ENCODE measurements around the gene ARHGAP26. TPM values are rescaled to one million over a fixed set of nuclear protein-coding genes. Genes with fewer than 3 reads are reported as not detected.

Gene ARHGAP26
- polyA plus RNA-seq, 4 donors: 7.6 to 31.7 (median 11.5) TPM

DNA sequence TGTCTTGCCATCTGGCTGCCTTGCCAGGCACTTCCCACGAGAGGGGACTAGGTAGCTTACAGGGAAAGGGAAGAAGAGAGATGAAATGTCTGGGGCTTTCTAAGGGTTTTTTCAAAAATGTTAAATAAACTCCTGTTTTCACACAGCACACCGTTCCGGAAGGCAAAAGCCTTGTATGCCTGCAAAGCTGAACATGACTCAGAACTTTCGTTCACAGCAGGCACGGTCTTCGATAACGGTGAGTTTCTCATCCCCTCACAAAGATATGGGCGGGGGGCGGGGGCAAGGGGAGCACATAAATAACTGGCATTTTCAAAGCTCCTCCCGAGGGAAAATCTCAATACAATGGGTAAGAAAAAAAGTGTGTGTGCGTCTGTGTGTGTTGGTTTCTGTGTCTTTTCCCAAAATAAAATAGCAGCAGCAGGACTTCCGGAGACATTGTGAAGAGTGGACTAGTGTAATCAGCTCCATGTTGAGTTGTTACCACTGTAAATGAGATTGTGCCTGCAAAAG is 443.7 kb downstream of the ARHGAP26 start:
- no peak for FAIRE-seq
- Histone ChIP-seq H3K27ac (ENCODE audit: low read depth in 1 of 3, low read length in 2 of 3) (no peak overlapping the region), H3K9me3 (ENCODE audit: control insufficient read depth in 2 of 2, insufficient read depth in 1 of 2, low read depth in 1 of 2, low read length in 1 of 2) (no peaks in the 10 kb centered on the region), H3K36me3 (ENCODE audit: control insufficient read depth in 3 of 3, insufficient read depth in 2 of 3, low read depth in 1 of 3, low read length in 3 of 3) (peaks cover 0 to 29% (median 0%) of the 10 kb centered on the region in 3 donors), H3K4me1 (ENCODE audit: control insufficient read depth in 3 of 3, insufficient read depth in 2 of 3, low read depth in 1 of 3, low read length in 2 of 3) (peaks cover 3 to 26% (median 9%) of the 10 kb centered on the region in 3 donors), H3K27me3 (ENCODE audit: control insufficient read depth in 3 of 3, insufficient read depth in 3 of 3, low read length in 3 of 3) (no peaks in the 10 kb centered on the region), H3K4me3 (ENCODE audit: low read depth in 1 of 3, low read length in 3 of 3) (no peak overlapping the region)
- no peak for DNase-seq
- 64 to 77% (median 75%) methylated on average over 12 of the region's 12 CpGs for WGBS, 3 donors

DNA sequence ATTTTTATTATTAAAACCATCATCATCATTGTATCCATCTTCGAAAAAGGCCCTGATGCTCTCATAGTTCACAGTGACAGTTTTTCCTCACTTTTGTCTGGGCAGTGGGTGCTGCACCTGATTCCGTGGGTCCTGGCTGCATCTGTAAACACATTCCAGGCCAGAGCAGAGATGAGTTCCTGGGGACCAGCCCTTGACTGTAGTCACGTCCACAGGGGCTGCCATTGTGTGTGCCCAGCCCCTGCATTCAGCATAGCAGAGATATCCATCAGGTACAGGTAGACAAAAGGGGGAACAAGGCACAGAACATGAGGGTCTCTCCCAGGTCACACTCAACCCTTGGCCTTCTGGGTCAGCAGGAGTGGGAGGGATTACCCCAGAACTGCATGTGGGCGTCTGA is 444.3 kb downstream of the ARHGAP26 start:
- Histone ChIP-seq H3K4me3 (ENCODE audit: low read depth in 1 of 3, low read length in 3 of 3) (no peak overlapping the region), H3K9me3 (ENCODE audit: control insufficient read depth in 2 of 2, insufficient read depth in 1 of 2, low read depth in 1 of 2, low read length in 1 of 2) (no peaks in the 10 kb centered on the region), H3K4me1 (ENCODE audit: control insufficient read depth in 3 of 3, insufficient read depth in 2 of 3, low read depth in 1 of 3, low read length in 2 of 3) (peaks cover 3 to 30% (median 12%) of the 10 kb centered on the region in 3 donors), H3K27ac (ENCODE audit: low read depth in 1 of 3, low read length in 2 of 3) (no peak overlapping the region), H3K36me3 (ENCODE audit: control insufficient read depth in 3 of 3, insufficient read depth in 2 of 3, low read depth in 1 of 3, low read length in 3 of 3) (peaks cover 0 to 29% (median 0%) of the 10 kb centered on the region in 3 donors), H3K27me3 (ENCODE audit: control insufficient read depth in 3 of 3, insufficient read depth in 3 of 3, low read length in 3 of 3) (no peaks in the 10 kb centered on the region)
- WGBS, 3 donors: 93 to 96% (median 93%) methylated on average over 4 of the region's 4 CpGs
- DNase-seq (no peak), FAIRE-seq (no peak)

DNA sequence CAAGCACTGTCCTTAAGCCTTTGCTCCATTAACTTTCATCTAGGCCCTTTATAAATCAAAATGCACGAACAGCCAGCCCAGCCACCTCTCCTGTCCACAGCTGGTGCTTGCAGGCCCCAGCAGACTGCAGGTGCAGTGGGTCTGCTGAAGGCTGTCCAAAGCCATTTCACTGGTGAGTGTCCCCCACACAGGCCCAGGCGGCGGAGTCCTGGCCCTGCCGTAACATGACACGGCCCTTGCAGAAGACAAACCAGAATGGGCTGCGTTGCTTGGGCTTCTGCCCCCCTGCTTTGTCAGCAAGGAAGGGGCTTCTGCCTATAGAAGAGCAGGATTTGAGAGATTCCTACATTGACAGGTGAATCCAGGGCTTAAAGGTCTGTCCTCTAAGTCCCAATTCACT is 444.7 kb downstream of the ARHGAP26 start:
- H3K4me1 ChIP-seq (ENCODE audit: control insufficient read depth in 3 of 3, insufficient read depth in 2 of 3, low read depth in 1 of 3, low read length in 2 of 3): peaks cover 3 to 34% (median 12%) of the 10 kb centered on the region in 3 donors
- DNase-seq: no peak
- peaks cover 0 to 29% (median 0%) of the 10 kb centered on the region in 3 donors for H3K36me3 ChIP-seq (ENCODE audit: control insufficient read depth in 3 of 3, insufficient read depth in 2 of 3, low read depth in 1 of 3, low read length in 3 of 3)
- no peaks in the 10 kb centered on the region for H3K9me3 ChIP-seq (ENCODE audit: control insufficient read depth in 2 of 2, insufficient read depth in 1 of 2, low read depth in 1 of 2, low read length in 1 of 2)
- FAIRE-seq: no peak
- 79 to 86% (median 84%) methylated on average over 6 of the region's 6 CpGs for WGBS, 3 donors
- no peaks in the 10 kb centered on the region for H3K27me3 ChIP-seq (ENCODE audit: control insufficient read depth in 3 of 3, insufficient read depth in 3 of 3, low read length in 3 of 3)
- H3K27ac ChIP-seq (ENCODE audit: low read depth in 1 of 3, low read length in 2 of 3): no peak overlapping the region
- no peak overlapping the region for H3K4me3 ChIP-seq (ENCODE audit: low read depth in 1 of 3, low read length in 3 of 3)

DNA sequence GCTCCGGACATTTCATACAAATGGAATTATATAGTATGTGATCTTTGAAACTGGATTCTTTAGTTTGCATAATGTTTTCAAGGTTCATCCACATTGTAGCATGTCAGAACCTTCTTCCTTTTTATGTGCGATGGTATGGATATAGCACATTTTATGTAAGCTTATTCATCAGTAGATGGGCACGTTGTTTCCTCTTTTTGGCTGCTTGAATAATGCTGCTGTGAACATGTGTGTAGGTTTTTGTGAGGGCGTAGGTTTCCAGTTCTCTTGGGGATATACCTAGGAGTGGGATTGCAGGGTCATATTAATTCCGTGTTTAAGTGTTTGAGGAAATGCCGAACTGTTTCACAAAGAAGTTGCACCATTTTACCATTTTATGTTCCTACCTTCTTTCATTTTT is 445.5 kb downstream of the ARHGAP26 start:
- DNase-seq (no peak), FAIRE-seq (no peak)
- H3K27ac ChIP-seq (ENCODE audit: low read depth in 1 of 3, low read length in 2 of 3): no peak overlapping the region
- peaks cover 3 to 34% (median 12%) of the 10 kb centered on the region in 3 donors for H3K4me1 ChIP-seq (ENCODE audit: control insufficient read depth in 3 of 3, insufficient read depth in 2 of 3, low read depth in 1 of 3, low read length in 2 of 3)
- H3K4me3 ChIP-seq (ENCODE audit: low read depth in 1 of 3, low read length in 3 of 3): no peak overlapping the region
- 89 to 96% (median 94%) methylated on average over 6 of the region's 6 CpGs for WGBS, 3 donors
- H3K36me3 ChIP-seq (ENCODE audit: control insufficient read depth in 3 of 3, insufficient read depth in 2 of 3, low read depth in 1 of 3, low read length in 3 of 3): peaks cover 0 to 29% (median 0%) of the 10 kb centered on the region in 3 donors
- H3K27me3 ChIP-seq (ENCODE audit: control insufficient read depth in 3 of 3, insufficient read depth in 3 of 3, low read length in 3 of 3): no peaks in the 10 kb centered on the region
- no peaks in the 10 kb centered on the region for H3K9me3 ChIP-seq (ENCODE audit: control insufficient read depth in 2 of 2, insufficient read depth in 1 of 2, low read depth in 1 of 2, low read length in 1 of 2)

DNA sequence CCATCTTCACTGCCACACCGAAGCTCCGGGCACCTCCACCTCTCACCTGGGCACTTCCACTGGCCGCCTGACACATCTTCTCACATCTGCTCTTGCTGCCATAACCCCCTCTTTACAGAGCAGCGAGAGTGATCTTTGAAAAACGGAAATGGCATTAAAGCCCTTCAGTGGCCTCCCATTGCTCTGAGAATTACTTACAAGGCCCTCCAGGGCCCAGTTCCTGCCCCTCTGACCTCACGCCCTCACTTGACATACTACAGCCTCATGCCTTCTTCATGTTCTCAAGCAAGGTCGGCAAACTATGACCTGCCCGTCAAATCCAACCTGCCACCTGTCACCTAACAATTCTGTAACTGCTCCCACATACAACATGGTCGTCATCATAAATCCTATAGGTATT is 446.0 kb downstream of the ARHGAP26 start:
- Histone ChIP-seq H3K27ac (ENCODE audit: low read depth in 1 of 3, low read length in 2 of 3) (no peak overlapping the region), H3K4me3 (ENCODE audit: low read depth in 1 of 3, low read length in 3 of 3) (no peak overlapping the region), H3K9me3 (ENCODE audit: control insufficient read depth in 2 of 2, insufficient read depth in 1 of 2, low read depth in 1 of 2, low read length in 1 of 2) (no peaks in the 10 kb centered on the region), H3K36me3 (ENCODE audit: control insufficient read depth in 3 of 3, insufficient read depth in 2 of 3, low read depth in 1 of 3, low read length in 3 of 3) (peaks cover 0 to 29% (median 0%) of the 10 kb centered on the region in 3 donors), H3K27me3 (ENCODE audit: control insufficient read depth in 3 of 3, insufficient read depth in 3 of 3, low read length in 3 of 3) (no peaks in the 10 kb centered on the region), H3K4me1 (ENCODE audit: control insufficient read depth in 3 of 3, insufficient read depth in 2 of 3, low read depth in 1 of 3, low read length in 2 of 3) (peaks cover 3 to 34% (median 12%) of the 10 kb centered on the region in 3 donors)
- no peak for DNase-seq
- no peak for FAIRE-seq
- 84 to 89% (median 88%) methylated on average over 9 of the region's 9 CpGs for WGBS, 3 donors

DNA sequence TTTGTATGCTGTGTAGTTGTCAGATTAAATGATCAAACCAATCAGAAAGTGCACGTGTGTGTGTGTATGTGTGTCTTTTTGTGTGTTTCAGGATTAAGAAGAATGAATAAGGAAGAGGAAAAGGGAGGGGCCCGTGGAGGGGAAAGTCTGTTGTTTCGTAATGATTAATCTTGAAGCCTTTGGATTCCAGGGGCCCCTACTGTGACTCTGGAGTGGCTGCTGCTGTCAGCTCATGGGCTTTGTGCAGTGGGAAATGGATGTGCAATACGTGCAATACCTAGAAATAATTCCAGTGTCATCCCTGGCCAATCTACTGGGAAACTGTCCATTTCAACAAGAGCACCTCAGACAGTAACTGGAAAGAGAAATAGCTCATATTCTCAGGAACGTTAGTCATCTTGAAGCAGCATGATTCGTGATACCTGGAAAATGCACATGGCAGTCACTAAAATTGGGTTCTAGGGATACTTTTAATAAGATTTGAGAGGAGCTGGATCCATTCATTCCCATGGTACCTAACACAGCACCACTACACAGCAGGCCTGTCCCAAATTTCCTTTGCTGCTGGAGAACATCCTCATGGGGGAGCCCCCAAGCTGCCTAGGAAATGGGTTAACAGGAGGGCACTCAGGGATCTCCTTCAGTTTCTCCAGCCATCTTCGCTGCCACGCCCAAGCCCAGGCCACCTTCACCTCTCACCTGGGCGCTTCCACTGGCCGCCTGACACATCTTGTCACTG is 447.1 kb downstream of the ARHGAP26 start:
- H3K27ac ChIP-seq (ENCODE audit: low read depth in 1 of 3, low read length in 2 of 3): peak overlapping the region in 1 of 3 donors; percentile 47
- DNase-seq (peak; percentile 72 to 86), FAIRE-seq (no peak)
- H3K27me3 ChIP-seq (ENCODE audit: control insufficient read depth in 3 of 3, insufficient read depth in 3 of 3, low read length in 3 of 3): no peaks in the 10 kb centered on the region
- WGBS, 3 donors: 54 to 64% (median 55%) methylated on average over 10 of the region's 10 CpGs
- no peaks in the 10 kb centered on the region for H3K9me3 ChIP-seq (ENCODE audit: control insufficient read depth in 2 of 2, insufficient read depth in 1 of 2, low read depth in 1 of 2, low read length in 1 of 2)
- H3K36me3 ChIP-seq (ENCODE audit: control insufficient read depth in 3 of 3, insufficient read depth in 2 of 3, low read depth in 1 of 3, low read length in 3 of 3): peaks cover 0 to 29% (median 0%) of the 10 kb centered on the region in 3 donors
- H3K4me1 ChIP-seq (ENCODE audit: control insufficient read depth in 3 of 3, insufficient read depth in 2 of 3, low read depth in 1 of 3, low read length in 2 of 3): peaks cover 3 to 38% (median 12%) of the 10 kb centered on the region in 3 donors
- no peak overlapping the region for H3K4me3 ChIP-seq (ENCODE audit: low read depth in 1 of 3, low read length in 3 of 3)

DNA sequence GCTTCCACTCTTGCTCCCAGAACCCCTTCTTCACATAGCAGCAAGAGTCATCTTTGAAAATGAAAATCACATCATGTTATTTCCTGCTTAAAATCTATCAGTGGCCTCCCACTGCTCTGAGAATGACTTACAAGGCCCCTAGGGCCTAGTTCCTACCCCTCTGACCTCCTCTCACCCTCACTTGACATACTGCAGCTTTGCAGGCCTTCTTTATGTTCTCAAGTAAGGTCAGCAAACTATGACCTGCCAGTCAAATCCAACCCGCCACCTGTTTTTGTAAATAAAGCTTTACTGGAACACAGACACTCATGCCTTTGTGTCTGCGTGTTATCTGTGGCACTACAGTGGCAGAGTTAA is 447.6 kb downstream of the ARHGAP26 start:
- H3K36me3 ChIP-seq (ENCODE audit: control insufficient read depth in 3 of 3, insufficient read depth in 2 of 3, low read depth in 1 of 3, low read length in 3 of 3): peaks cover 0 to 31% (median 0%) of the 10 kb centered on the region in 3 donors
- DNase-seq: no peak
- no peak overlapping the region for H3K4me3 ChIP-seq (ENCODE audit: low read depth in 1 of 3, low read length in 3 of 3)
- H3K27me3 ChIP-seq (ENCODE audit: control insufficient read depth in 3 of 3, insufficient read depth in 3 of 3, low read length in 3 of 3): no peaks in the 10 kb centered on the region
- H3K9me3 ChIP-seq (ENCODE audit: control insufficient read depth in 2 of 2, insufficient read depth in 1 of 2, low read depth in 1 of 2, low read length in 1 of 2): no peaks in the 10 kb centered on the region
- no peak overlapping the region for H3K27ac ChIP-seq (ENCODE audit: low read depth in 1 of 3, low read length in 2 of 3)
- 83 to 96% (median 88%) methylated on average over 2 of the region's 2 CpGs for WGBS, 3 donors
- FAIRE-seq: no peak
- peaks cover 3 to 38% (median 12%) of the 10 kb centered on the region in 3 donors for H3K4me1 ChIP-seq (ENCODE audit: control insufficient read depth in 3 of 3, insufficient read depth in 2 of 3, low read depth in 1 of 3, low read length in 2 of 3)

DNA sequence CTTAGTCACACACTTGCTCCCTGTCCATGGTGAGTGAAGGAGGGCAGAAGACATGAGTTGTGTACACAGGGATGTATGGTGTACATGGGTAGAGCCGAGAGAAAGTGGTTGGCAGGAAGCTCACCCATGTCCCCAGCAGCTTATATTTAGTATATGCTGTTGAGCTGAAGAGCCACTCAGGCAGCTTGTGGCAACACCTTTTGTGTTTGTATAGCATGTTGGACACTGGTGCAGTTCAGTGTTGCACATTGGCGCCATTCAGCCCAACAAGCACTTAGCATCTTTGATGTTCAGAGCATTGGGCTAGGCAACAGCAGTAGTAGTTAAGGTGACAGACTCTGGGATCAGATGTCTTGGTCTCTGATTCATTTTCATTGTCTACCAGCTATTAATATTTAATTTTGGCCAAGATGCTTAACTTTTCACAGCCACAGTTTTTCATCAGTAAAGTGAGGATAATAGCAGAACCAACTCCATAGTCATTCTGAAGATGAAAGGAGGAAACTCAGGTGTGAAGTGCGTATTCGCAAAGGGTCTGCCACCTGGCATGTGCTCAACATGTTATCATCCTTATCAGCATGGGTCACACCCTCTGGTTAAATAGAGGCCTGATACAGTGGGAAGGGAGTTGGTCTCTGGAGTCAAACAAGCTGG is 448.5 kb downstream of the ARHGAP26 start:
- H3K4me3 ChIP-seq (ENCODE audit: low read depth in 1 of 3, low read length in 3 of 3): no peak overlapping the region
- no peak overlapping the region for H3K27ac ChIP-seq (ENCODE audit: low read depth in 1 of 3, low read length in 2 of 3)
- no peaks in the 10 kb centered on the region for H3K27me3 ChIP-seq (ENCODE audit: control insufficient read depth in 3 of 3, insufficient read depth in 3 of 3, low read length in 3 of 3)
- FAIRE-seq: no peak
- peaks cover 3 to 38% (median 12%) of the 10 kb centered on the region in 3 donors for H3K4me1 ChIP-seq (ENCODE audit: control insufficient read depth in 3 of 3, insufficient read depth in 2 of 3, low read depth in 1 of 3, low read length in 2 of 3)
- 58 to 78% (median 74%) methylated on average over 4 of the region's 4 CpGs for WGBS, 3 donors
- peaks cover 0 to 32% (median 0%) of the 10 kb centered on the region in 3 donors for H3K36me3 ChIP-seq (ENCODE audit: control insufficient read depth in 3 of 3, insufficient read depth in 2 of 3, low read depth in 1 of 3, low read length in 3 of 3)
- peak in 1 of 2 donors; percentile 33 for DNase-seq
- H3K9me3 ChIP-seq (ENCODE audit: control insufficient read depth in 2 of 2, insufficient read depth in 1 of 2, low read depth in 1 of 2, low read length in 1 of 2): no peaks in the 10 kb centered on the region
